Hepatocyte (in vitro differentiated cells): Measurements from ENCODE around the gene FLG. TPM values are rescaled to one million over a fixed set of nuclear protein-coding genes. Genes with fewer than 3 reads are reported as not detected.

Experiments used
- polyA plus RNA-seq: library from polyadenylated mRNA; unstranded; fragments of >200 nt; fragmentation: Nextera tagmentation; extraction: Ambion mirVana; gene quantifications from 2 replicates; pipeline ENCODE4 v1.2.1, GENCODE V29; 2016
- total RNA-seq: library from RNA; depleted of rRNA; stranded (reverse); fragments of >200 nt; gene quantifications from 2 replicates; pipeline ENCODE4 v1.2.3, GENCODE V29; 2014

FLG gene
- total and polyA plus RNA-seq, 2 experiments from 2014 or later, result not detected

Other genes with a start within 250 kb of the FLG start
- gene TCHHL1, start 236.2 kb downstream of the FLG start, total RNA-seq, result not detected in 2 replicates
- gene TCHHL1, start 236.2 kb downstream of the FLG start, polyA plus RNA-seq, result not detected in 2 replicates
- not detected in 2 replicates for gene TCHH, start 209.8 kb downstream of the FLG start, total RNA-seq
- gene TCHH, start 209.8 kb downstream of the FLG start, polyA plus RNA-seq, result 0.12 TPM in 1 of 2 replicates, not detected in the other
- not detected in 2 replicates for gene RPTN, start 166.0 kb downstream of the FLG start, total RNA-seq
- gene RPTN, start 166.0 kb downstream of the FLG start, polyA plus RNA-seq, result not detected in 2 replicates
- not detected in 2 replicates for gene HRNR, start 101.0 kb downstream of the FLG start, total RNA-seq
- gene HRNR, start 101.0 kb downstream of the FLG start, polyA plus RNA-seq, result not detected in 2 replicates
- gene FLG2, start 34.8 kb upstream of the FLG start, total RNA-seq, result not detected in 2 replicates
- not detected in 2 replicates for gene FLG2, start 34.8 kb upstream of the FLG start, polyA plus RNA-seq
- gene CRNN, start 89.0 kb upstream of the FLG start, total RNA-seq, result not detected in 2 replicates
- gene CRNN, start 89.0 kb upstream of the FLG start, polyA plus RNA-seq, result not detected in 2 replicates
- not detected in 2 replicates for gene LCE5A, start 185.6 kb upstream of the FLG start, total RNA-seq
- gene LCE5A, start 185.6 kb upstream of the FLG start, polyA plus RNA-seq, result not detected in 2 replicates
- gene CRCT1, start 189.2 kb upstream of the FLG start, total RNA-seq, result not detected in 2 replicates
- not detected in 2 replicates for gene CRCT1, start 189.2 kb upstream of the FLG start, polyA plus RNA-seq
- not detected in 2 replicates for gene LCE3E, start 241.5 kb upstream of the FLG start, total RNA-seq
- not detected in 2 replicates for gene LCE3E, start 241.5 kb upstream of the FLG start, polyA plus RNA-seq